IPS DF 4.7 (cell line): Measurements from ENCODE around the gene KRT37.
"Not testable (repeated sequence)": the region's sequence is repeated elsewhere in the genome, so short reads cannot be mapped to it uniquely, and the experiment has no call there.

Source experiments
- DNase-seq: peaks from one replicate; pipeline ENCODE4 v3.0.0-alpha.2; 2013; ENCODE audit warnings: low spot score; ENCODE audit errors: extremely low read depth

KRT37 gene

GRCh38 chr17:41406205-41406604 is 18.2 kb downstream of the KRT37 start:
- DNase-seq, result no peak

DNA sequence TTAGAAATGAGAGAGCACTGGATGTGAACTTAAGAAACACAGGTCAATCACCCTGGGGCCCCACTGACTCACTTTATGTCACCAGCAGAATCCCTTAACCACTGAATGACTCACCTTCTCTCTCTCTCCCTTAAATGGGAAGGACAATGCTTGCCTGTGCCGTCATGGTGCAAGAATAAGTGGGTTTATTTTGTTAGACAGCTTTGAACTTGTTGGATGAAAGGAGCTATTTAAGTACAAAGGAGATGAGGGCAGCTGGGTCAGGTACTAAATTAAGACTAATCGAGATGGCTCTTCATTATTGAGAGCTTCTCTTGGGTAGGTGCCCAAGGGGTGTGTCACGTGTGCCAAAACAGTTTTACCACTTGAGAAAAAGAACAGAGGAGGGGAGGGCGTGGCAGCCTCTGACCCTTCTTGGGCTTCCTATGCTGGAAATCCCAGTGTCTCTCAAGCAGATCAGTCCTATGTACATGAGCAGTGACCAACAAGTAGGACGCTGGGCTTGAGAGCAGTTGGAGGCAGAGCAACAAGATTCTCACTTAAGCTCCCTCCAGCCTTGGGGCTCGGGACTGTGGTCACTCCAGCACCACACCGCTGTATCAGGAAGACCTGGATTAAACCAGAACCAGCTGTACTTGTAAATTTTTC is 20.2 kb downstream of the KRT37 start:
- no peak for DNase-seq

GRCh38 chr17:41403404-41404023 is 20.9 kb downstream of the KRT37 start:
- no peak for DNase-seq

GRCh38 chr17:41402161-41402560 is 22.2 kb downstream of the KRT37 start:
- no peak for DNase-seq

DNA sequence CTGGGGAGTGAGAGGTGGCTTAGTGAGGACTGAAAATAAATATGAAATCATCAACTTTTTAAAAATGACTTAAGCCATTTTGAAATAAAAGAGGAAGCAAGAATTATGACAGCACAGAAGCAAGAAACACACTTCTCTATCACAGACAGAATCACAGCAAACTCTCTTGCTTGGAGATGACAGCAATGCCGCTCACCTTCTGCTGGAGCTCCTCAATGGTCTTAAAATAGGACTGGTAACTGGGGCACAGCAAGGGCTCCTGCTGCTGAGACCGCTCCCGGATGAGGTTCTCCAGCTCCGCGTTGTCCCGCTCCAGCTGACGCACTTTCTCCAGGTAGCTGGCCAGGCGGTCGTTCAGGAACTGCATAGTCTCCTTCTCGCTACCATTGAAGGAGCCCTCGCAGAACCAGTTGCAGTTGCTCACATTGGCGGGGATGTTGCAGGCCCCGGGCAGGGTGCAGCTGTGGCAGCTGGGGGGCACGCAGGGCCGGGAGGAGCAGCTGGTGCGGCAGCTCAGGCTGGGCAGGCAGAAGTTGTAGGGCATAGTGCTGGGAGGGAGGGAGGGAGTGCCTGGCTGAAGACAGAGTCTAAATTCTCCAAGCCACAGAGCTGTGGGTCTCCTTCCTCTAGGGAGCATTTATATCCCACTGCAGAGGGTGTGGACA is 27.3 kb downstream of the KRT37 start, which contains the start of gene KRT31:
TSS of gene KRT31 (minus strand) at position 613 of the 665 bp plus-strand sequence. CDS start at position 544, 69 bp downstream.
- DNase-seq, result no peak

DNA sequence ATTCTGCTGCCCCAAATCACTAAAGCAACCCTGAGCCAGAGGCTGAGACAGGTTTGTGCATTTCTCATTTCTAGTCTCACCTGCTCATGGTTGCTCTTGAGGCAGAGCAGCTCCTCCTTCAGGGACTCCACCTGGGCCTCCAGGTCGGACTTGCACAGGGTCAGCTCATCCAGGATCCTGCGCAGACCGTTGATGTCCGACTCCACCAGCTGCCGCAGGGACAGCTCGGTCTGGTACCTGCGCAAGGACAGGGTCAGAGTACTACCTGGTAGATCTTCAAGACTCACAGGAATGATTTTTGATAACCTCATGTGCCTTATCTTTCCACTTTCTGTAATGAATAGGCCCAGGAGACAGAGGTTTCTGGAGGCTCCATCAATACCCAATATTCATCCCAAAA is 28.0 kb downstream of the KRT37 start:
- no peak for DNase-seq

GRCh38 chr17:41395611-41396010 is 28.8 kb downstream of the KRT37 start:
- no peak for DNase-seq

DNA sequence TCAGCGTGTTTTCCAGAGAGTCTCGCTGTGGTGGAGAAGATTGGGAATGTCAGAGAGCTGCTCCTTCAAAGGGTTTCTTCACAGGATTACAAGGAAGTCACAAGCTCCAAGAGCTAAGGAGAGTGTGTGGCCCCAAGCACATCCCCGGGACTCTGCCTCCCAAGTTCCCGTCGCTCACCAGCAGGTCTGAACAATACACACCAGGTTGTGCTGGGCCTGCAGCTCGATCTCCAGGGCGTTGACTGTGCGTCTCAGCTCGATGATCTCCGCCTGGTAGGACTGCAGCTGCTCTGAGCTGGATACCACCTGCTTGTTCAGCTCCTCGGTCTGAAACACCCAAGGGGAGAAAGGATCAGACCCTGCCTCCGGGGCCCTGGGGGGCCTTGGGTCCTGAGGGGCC is 29.3 kb downstream of the KRT37 start:
- DNase-seq, result not testable (repeated sequence)

- DNase-seq, result no peak
Measured at GRCh38 chr17:41394254-41394996, 30.0 kb downstream of the KRT37 start.

- no peak for DNase-seq
Measured at GRCh38 chr17:41393826-41394225, 30.6 kb downstream of the KRT37 start.

GRCh38 chr17:41393294-41393693 is 31.1 kb downstream of the KRT37 start:
- DNase-seq, result no peak

GRCh38 chr17:41392278-41392677 is 32.1 kb downstream of the KRT37 start:
- DNase-seq, result no peak

DNA sequence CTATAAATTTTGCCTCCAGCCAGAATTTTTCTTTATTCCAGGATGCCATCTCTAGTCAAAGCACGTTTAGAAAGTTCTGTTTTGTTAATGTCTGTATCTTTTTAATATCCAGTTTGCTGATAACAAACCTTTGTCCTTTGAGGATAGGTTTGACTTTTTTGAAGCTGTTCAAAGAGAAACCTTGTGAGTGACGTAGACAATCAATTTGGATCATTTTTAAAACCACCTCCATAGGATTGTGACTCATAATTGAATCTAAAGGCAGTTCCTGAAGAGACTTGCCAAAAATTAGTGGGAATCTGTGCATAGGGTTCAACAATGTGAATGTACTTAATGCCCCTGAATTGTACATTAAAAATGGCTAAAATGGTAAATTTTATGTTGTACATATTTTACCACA is 32.9 kb downstream of the KRT37 start:
- DNase-seq, result no peak

- no peak for DNase-seq
Measured at GRCh38 chr17:41390411-41390938, 33.9 kb downstream of the KRT37 start.

DNA sequence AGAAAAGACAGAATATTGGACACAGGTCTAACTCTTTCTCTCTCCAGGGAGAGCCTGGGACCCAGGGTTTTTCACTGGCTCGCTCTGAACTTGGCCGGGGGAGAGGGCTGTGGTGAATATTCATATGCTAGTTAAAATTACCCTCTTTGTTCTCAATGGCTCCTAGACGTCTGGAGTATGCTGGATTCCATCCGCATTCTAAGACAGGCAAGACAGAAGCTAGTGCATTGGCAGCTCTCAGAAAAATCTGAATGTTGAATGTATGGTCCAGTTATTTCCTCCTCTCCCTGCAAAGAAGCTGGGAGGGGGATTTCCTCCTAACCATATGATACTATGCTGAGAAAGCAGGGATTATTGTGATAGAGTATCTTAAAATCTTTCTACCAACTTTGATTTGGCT is 36.7 kb downstream of the KRT37 start:
- no peak for DNase-seq

GRCh38 chr17:41386227-41386626 is 38.2 kb downstream of the KRT37 start:
- no peak for DNase-seq

DNA sequence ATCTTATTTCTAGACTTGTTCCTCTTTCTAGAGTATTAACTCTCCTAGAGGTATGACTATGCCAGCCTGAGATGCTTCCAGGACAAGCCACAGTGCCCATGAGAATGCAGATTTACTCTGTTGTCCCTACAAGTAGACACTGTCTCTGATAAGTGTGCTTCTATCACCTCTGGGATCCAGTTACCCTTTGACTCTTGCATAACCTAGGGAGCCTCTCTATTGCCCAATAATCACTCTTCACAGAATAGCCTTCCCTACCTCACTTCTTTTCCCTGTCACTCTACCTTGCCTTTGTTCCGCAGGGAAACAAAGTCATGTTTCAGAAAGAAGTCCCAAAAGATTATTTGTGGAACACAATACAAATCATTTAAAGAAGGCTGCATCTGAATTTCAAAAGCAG is 40.7 kb downstream of the KRT37 start:
- no peak for DNase-seq

DNA sequence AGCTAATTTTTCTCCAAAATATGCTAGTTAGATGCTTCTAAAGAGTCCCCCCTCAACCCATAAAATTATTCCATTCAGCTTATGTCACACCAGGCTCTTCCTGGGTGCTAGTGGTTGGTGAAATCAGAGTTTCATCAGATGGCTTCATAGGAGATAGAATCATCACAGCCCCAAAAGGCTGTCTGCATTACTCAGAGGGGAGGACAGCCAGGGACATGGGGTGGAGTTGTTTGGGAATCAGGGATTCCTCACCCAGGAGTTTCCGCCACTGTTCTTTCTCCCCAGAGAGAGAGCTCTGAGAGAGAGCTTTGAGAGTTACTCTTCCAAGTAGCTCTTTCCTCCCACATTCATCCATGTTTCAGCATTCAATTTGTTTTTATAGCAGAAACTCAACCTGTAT is 42.0 kb downstream of the KRT37 start:
- no peak for DNase-seq

DNA sequence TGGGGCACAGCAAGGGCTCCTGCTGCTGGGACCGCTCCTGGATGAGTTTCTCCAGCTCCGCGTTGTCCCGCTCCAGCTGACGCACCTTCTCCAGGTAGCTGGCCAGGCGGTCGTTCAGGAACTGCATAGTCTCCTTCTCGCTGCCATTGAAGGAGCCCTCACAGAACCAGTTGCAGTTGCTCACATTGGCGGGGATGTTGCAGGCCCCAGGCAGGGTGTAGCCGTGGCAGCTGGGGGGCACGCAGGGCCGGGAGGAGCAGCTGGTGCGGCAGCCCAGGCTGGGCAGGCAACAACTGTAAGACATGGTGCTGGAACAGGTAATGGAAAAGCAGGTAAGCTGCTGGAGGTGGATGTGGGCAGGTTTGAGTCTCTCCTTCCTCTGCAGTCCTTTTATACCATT is 42.4 kb downstream of the KRT37 start, which contains the start of gene KRT34:
TSS of gene KRT34 (minus strand) at position 364 of the 400 bp plus-strand sequence. CDS start at position 304, 60 bp downstream.
- DNase-seq, result not testable (repeated sequence)

DNA sequence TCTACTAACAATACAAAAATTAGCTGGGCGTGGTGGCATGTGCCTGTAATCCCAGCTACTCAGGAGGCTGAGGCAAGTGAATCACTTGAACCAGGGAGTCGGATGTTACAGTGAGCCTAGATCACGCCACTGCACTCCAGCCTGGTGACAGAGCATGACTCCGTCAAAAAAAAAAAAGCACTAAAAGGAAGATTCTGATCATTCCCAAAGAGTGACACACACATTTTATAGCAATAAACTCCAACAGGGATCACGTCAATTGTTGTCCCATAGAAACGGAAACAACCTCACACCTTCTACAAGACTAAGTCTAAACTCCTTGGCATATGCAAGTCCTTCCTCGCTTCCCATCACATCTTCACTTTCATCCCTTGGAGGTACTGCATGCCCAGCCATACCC is 44.3 kb downstream of the KRT37 start:
- DNase-seq, result not testable (repeated sequence)

DNA sequence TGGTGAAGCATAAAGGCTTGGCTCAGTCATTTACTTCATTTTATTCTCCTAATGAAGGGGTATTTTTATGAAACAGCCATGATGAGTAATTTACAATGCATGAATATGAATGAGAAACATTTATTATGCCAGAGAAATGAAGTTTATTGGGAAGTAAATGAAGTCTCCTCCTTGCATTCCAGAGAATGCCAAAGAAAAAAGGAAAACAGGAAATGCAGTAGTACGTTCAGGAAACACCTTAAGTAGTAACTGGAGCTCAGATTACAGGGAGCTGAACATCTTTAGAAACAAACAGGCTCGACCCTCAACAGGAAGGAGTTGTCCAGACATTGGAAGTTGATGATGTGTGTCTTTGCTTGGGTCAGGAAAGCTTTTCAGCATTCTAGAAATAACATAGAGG is 46.8 kb downstream of the KRT37 start:
- no peak for DNase-seq
